Iris pigment epithelial cell (primary cell): ENCODE data around the gene MAPKAPK3.

Source experiments
- DNase-seq: peaks from one replicate; pipeline ENCODE4 v3.0.0-alpha.2; 2011; ENCODE audit warnings: low read depth

The MAPKAPK3 gene

GRCh38 chr3:50627407-50628051 is 10.6 kb downstream of the MAPKAPK3 start:
- DNase-seq, result peak; percentile 54

GRCh38 chr3:50628601-50629000 is 11.7 kb downstream of the MAPKAPK3 start:
- no peak for DNase-seq

- DNase-seq, result no peak
Observed at GRCh38 chr3:50630394-50630793, 13.4 kb downstream of the MAPKAPK3 start.

DNA sequence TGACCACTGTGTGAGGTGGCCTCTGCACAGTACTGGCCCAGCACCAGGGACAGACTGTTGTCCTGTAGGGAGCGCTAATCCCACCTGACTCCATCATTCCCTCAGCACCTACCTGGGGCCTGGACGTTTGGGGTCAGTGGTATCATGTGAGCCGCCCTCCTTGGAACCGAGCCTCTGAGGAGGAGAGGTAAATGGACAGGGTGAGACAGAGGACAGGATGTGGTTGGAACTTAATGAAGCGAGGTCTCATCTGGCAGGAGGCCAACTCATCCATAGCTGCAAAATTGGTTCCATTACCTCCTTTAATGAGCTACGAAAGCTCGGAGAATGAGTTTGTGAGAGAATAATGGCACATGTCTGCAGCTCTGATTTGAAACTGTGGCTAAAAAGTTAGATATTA is 13.9 kb downstream of the MAPKAPK3 start:
- no peak for DNase-seq

DNA sequence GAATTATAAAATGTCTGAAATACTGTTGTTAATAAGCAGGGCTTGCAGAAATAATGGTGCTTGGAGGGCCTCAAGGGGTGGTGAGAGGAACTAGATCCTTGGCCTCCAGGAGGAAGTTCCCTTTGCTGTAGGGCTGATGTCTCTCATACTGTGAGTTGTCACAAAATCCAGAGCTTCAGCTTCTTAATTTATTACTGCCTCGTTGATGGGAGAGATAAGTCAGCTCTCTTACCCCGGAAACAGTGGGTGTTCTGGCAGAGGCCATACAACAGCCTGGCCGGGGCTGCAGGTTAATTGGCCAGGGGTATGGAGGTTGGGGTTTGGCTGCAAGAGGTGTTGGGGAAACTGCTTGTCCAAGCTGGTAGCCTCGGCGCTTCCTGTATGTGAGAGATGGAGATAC is 15.5 kb downstream of the MAPKAPK3 start:
- no peak for DNase-seq

GRCh38 chr3:50633230-50633790 is 16.4 kb downstream of the MAPKAPK3 start:
- no peak for DNase-seq

DNA sequence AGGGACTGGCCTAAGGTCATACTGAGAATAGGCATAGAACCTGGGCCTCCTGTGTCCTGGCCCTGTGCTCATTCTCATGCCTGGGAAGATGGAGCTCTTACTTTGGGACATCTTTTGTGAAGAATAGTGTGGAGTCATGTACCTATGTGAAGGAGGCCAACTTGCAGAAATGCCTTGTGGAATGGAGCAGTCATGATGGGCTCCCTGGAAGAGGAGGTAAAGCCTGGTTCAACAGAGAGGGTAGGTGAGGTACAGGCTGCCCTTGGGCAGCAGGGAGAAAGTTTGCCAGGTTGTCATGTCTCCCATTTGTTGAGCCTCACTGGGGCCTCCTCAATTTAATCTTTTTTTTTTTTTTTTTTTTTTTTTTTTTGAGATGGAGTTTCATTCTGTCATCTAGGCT is 18.1 kb downstream of the MAPKAPK3 start:
- DNase-seq, result no peak

DNA sequence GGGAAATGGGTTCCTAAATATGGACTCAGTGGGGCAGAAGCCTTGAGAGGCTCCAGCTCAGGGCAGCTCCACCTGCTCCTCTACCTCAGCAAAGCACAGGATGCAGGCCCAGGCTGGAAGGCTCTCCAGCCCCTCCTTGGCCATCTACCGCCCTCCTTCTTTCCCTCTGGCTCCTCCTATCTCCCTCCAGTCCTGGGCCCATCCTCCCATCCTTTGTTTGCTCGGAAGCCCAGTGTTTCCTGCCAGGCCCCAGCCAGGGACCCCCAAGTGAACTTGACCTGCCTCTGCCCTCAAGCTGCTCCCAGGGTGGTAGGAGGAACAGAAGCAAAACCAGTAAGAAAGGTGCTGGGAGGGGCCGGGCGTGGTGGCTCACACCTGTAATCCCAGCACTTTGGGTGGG is 20.1 kb downstream of the MAPKAPK3 start:
- no peak for DNase-seq

DNA sequence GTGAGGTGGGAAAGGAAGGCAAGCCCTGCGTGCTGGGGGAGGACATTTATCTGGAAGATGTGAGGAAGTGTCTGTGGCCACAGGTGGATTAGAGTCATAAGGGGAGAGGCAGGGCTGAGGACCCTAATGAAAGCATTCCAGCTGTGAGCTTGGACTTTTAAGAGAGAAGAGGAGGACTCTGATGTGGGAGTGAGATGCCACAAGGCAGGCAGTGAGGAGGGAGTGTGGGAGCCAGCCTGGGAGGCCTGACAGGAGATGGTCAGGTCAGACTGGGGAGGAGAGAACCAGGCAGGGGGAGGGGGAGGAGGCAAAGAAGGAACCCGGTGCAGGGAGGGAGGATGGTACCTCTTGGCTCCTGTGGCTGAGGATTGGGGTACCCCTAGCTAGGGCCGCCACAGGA is 21.0 kb downstream of the MAPKAPK3 start:
- DNase-seq, result no peak

DNA sequence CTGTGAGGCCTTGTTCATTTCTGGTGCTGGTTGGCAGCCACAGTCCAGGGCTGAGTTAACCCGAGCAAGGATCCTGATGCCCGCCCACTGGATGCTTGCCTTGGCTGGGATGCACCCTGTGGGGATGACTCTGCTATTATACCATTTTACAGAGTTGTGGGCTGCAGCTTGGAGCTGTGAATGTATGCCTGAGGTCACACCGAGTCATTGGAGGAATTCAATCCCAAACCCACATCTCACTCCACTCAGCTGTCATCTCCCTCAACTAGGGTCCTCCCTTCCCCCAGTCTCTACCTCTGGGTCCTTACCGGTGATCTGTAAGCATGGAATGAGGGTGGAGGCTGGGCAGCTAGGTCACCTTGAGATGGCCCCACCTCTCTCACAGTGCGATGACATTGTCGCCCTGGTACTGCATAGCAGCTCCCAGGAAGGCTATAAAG is 22.1 kb downstream of the MAPKAPK3 start:
- DNase-seq, result peak; percentile 51

- DNase-seq, result no peak
Observed at GRCh38 chr3:50642382-50642781, 25.4 kb downstream of the MAPKAPK3 start.

DNA sequence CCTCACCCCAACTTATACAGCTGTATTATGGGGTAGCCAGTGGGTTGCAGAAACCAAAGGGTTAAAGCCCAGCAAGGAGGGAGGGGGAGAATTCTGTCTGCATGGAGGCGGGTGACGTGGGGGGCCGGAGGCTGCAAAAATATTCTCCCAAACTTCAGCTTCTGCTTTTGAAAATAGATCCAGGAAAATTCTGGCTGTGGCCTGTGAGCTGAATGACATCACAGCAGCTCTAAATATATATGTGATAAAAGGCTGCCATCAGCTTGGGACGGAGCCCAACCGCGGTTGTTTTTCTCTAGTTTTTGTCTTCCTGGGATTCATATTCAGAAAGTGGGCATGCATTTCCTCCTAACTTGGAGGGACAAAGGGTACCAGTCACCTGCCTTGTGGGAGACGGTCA is 27.6 kb downstream of the MAPKAPK3 start:
- no peak for DNase-seq

DNA sequence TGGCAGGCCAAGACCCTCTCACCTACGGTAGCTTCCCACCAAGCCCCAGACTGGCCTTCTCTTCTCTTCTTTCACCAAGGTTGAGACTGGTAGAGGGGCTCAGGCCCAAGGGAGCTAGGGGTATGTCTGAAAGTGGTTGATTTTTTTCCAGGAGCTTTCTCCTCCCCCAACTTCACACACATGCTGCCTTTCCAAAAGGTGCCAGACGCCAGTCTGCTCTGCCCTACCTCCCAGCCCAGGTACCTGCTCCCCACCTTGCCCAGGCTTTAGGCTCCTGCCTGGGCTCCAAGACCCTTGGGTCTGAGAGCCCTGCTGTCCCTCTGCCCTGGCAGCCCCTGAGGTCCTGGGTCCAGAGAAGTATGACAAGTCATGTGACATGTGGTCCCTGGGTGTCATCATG is 28.4 kb downstream of the MAPKAPK3 start:
- no peak for DNase-seq

DNA sequence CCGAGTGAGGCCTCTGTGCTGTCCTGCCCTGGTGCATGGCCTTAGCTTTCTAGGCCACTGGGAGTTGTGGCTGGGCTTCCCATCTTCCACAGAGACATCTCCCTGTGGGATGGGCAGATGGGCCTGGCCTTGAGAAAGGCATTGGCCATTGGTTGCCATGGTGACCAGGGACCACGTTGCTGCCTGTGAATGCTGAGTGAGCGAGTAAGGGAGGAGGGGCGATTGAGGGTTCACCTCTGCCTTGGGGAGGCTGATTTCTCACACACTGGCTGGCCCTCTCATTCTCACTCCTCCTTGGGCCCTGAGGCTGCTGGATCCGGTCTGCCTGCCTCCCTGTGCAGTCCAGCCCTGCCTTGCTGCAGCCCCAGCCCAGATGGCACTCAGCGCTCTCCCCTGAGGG is 31.4 kb downstream of the MAPKAPK3 start:
- peak; percentile 10 for DNase-seq

DNA sequence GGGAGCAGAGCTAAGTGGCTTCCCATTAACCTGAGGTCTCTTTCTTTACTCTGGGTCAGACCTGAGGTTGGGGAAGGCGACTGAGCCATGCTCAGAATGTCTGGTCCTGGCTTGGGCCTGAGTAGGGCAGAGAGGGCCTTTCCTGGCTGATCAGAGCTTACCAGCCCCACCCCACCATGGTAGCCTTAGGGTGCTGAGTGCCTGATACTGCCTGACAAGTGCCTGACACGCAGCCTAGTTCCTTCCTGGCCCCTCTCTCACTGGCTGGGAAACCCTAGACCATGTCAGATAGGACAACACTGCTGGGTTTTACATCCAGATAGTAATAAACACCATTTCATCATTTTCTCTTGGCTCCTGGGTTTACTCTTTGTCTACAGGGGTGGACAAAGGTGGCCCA is 32.0 kb downstream of the MAPKAPK3 start:
- DNase-seq, result no peak

- no peak for DNase-seq
Observed at GRCh38 chr3:50649451-50649931, 32.5 kb downstream of the MAPKAPK3 start.

- no peak for DNase-seq
Observed at GRCh38 chr3:50650018-50650417, 33.1 kb downstream of the MAPKAPK3 start.

DNA sequence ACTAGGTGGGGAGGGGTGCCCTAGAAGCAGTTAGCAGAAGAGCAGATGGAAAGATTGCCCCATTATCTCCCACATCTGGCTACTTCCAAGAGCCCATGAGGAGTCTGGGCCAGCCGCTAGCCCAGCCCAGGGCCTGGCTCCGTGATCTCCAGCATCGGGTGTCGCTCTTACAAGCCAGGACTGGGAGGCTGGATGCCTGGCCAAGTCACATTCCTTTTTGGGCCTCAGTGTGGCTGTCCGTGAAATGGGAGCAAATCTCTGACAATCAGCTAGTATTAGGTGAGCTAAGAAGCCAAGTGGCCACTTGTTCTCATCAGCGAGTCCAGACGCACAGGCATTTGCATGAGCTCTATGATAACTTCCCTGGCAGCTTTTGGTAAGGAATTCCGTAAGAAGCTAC is 34.5 kb downstream of the MAPKAPK3 start:
- DNase-seq, result no peak

DNA sequence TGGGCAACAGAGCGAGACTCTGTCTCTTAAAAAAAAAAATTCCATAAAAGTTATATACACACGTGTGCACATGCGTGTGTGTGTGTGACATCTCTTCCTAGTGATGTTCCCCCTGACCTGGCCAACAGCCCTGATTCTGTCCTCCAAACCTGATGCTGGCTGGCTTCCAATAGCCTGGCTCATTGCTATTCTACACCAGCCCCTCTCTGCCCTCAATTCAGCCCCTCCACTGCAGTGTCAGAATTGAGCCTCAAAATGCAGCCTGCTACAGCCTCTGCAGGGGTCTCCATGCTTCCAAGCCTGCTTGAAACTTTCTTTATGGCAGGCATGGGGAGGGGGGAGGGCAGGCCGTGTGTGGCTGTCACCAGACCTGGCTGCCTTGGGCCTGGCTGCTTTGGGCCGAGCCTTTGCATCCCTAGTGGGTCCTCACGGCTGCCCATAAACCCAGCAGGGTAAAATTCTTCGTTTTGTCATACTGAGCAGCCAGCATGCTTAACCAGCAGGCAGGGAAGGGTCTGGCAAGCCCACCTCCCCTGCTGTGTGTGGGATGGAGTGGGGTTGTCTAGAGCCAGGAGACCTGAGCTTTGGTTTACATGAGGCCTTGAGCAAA is 35.1 kb downstream of the MAPKAPK3 start:
- no peak for DNase-seq

DNA sequence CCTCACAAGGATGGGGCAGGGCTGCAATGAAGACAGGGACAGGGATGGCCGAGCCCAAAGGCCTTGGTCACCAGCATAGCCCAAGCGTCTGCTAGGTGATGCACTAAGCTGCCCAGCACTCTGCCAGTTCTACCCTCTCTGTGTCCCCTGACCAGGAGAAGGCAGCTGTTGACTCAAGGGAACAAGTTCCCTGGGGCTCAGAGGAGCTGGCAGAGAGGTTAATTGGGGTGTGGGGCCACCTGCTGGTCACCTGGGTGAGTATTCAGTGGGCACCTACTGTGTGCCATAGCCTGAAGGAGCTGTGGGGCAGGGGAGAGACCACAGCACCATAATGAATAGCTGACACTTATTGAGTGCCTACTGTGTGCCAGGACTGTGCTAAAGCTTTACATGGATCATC is 35.8 kb downstream of the MAPKAPK3 start:
- peak; percentile 8 for DNase-seq

GRCh38 chr3:50653937-50654595 is 37.1 kb downstream of the MAPKAPK3 start:
- DNase-seq, result no peak

- DNase-seq, result peak; percentile 21
Observed at GRCh38 chr3:50655009-50655830, 38.3 kb downstream of the MAPKAPK3 start.
